Measurements from ENCODE around the gene MACF1. TPM values are rescaled to one million over a fixed set of nuclear protein-coding genes. Genes with fewer than 3 reads are reported as not detected.
A peak's percentile ranks its signal among the peaks of the same experiment; 100 is the strongest.

The MACF1 gene
- total and polyA plus RNA-seq, 8 donors: 358 to 484 (median 440) TPM

DNA sequence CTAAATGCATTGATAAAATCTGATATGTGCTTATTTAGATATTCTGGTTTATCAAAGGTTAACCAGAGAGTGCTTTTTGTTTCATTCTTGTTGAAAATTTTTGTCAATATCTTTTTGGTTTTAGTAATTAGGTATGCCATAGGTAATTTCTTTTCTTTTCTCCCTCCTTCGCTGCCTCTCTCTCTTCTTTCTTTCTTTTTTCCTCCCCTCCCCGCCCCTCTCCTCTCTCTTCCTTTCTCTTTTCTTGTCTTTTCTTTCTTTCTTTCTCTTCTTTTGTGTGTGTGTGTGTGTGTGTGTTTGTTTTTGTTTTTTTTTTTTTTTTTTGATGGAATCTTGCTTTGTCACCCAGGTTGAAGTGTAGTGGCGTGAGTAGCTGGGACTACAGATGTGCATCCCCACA lies 14.4 kb upstream of the MACF1 start:
- TF ChIP-seq, protein P1, sequence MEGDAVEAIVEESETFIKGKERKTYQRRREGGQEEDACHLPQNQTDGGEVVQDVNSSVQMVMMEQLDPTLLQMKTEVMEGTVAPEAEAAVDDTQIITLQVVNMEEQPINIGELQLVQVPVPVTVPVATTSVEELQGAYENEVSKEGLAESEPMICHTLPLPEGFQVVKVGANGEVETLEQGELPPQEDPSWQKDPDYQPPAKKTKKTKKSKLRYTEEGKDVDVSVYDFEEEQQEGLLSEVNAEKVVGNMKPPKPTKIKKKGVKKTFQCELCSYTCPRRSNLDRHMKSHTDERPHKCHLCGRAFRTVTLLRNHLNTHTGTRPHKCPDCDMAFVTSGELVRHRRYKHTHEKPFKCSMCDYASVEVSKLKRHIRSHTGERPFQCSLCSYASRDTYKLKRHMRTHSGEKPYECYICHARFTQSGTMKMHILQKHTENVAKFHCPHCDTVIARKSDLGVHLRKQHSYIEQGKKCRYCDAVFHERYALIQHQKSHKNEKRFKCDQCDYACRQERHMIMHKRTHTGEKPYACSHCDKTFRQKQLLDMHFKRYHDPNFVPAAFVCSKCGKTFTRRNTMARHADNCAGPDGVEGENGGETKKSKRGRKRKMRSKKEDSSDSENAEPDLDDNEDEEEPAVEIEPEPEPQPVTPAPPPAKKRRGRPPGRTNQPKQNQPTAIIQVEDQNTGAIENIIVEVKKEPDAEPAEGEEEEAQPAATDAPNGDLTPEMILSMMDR (IDR thresholded peaks at IDR 0.05): no peak
- ATAC-seq: no peak
- no peak for DNase-seq
- H3K27me3 ChIP-seq: no peaks in the 10 kb centered on the region
- H3K9me3 ChIP-seq: no peaks in the 10 kb centered on the region
- intact Hi-C loops (cut with DNase I): no loop called here
- H3K4me3 ChIP-seq: no peak overlapping the region
- H3K4me1 ChIP-seq: peaks cover 50 to 82% of the 10 kb centered on the region in 2 donors
- peak overlapping the region; percentile 33 to 57 for H3K27ac ChIP-seq
- H3K36me3 ChIP-seq: no peaks in the 10 kb centered on the region

DNA sequence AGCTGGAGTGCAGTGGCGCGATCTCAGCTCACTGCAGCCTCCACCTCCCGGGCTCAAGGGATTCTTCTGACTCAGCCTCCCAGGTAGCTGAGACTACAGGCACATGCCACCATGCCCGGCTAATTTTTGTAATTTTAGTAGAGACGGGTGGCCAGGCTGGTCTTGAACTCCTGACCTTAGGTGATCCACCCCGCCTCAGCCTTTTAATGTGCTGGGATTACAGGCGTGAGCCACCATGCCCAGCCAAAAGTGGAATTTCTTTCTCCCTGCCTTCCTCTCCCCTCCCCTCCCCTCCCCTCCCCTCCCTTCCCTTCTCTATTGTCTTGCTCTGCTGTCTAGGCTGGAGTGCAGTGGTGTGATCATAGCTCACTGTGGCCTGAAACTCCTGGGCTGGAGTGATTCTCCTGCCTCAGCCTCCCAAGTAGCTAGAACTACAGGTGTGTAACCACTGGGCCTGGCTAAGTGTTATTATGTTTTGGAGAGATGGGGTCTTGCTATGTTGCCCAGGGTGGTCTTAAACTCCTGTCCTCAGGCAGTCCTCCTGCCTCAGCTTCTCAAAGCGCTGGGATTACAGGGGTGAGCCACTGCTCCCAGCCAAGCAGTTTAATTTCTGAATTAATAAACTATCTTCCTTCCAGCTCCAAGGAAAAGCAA lies 10.0 kb upstream of the MACF1 start:
- intact Hi-C loops (cut with DNase I): no loop called here
- peak overlapping the region; percentile 81 to 90 for H3K27ac ChIP-seq

DNA sequence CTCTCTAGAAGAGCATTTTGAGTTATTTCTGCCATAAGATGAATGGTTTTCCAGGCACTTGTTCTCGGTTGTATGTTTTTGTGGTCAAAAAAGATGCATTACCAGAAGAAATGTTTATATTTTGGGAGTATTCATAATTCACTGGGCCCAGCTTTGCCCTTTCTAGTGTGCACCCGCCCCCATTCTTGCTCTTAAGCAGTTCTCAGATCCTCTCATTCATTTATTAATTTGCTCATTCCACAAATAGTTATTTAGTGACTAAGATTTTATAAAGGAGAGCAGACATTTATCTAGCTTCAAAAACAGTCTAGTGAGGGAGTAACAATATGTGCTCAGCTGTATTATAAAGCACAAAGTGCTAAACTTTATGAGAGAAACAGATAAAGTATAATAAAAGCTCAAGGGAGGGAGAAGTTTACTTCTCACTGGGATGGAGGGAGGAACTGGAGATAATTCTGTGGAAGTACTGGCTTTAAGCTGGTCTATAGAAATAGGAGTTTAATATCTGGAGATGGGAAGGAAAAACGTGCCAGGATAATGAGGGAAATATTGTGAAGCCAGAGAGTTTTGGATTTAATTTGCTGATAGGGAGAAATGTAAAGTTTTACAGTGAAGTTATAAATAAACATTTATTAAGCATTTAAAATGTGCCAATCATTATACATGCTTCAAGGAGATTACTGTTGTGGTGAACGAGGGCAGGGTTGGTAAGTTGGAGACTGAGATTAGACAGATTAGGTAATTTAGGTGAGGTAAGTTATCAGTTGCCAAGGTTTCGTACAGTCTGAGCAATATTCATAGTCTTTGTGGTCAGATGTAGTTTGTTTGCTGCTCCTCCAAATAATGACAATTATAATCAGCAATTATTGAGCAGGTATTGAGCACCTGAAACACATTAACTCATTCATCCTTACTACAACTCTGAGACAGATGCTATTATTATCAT lies 9.1 kb upstream of the MACF1 start:
- intact Hi-C loops (cut with DNase I): no loop called here
- peaks cover 55 to 75% of the 10 kb centered on the region in 2 donors for H3K4me1 ChIP-seq

More for the DNA sequence above, 10.0 kb upstream of the MACF1 start:
- DNase-seq: no peak
- TF ChIP-seq, protein P1 (IDR thresholded peaks at IDR 0.05): no peak
- no peak overlapping the region for H3K4me3 ChIP-seq
- H3K9me3 ChIP-seq: no peaks in the 10 kb centered on the region
- H3K36me3 ChIP-seq: no peaks in the 10 kb centered on the region
- H3K4me1 ChIP-seq: peaks cover 60 to 84% of the 10 kb centered on the region in 2 donors
- no peak for ATAC-seq
- no peaks in the 10 kb centered on the region for H3K27me3 ChIP-seq

DNA sequence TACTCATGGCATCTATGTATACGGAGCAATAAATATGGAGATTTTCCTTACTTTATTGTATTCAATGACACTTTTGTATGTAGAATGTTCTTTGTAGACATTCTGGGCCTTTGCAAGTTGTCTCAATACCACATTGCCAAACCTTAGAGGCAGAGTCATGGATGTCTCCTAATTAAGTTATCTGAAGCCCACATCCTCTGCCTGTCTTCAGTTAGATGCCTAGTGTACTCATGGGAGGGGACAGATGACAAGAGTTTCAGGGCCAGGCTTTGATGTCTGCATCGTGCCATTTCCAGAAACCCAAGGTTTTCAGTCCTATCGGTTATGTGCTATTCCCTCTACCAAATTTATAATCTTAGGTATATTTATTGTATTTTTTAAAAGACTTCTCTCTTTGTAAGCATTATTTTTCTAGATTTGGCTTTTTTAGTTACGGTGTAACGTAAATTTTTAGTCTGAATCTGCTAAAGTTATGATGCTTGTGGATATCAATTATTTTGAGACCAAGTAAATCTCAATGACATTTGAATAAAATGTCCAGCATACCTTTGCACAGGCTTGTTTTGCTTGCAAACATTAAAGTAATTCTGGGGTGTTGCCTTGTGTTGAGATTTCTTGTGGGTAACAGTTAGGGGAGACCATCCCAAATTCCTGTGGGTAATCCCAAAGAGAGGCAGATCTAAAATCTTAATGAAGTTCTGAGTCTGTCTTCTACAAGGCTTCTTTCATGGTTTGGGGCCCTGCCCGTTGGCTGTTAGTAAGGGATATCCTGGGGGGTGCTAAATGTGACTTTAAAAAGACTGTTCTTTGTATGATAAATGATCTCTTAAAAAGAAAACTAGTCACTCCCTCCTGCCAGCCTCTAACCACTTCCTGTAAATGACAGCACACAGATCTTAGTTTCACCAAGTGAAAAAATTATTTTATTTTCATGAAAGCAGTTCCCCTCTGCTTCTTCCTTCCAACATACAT lies 8.0 kb upstream of the MACF1 start:
- H3K27me3 ChIP-seq: no peaks in the 10 kb centered on the region
- H3K27ac ChIP-seq: peak overlapping the region; percentile 40 to 72
- no peak overlapping the region for H3K4me3 ChIP-seq
- DNase-seq (no peak), ATAC-seq (peak; percentile 11)
- H3K4me1 ChIP-seq: peaks cover 55 to 64% of the 10 kb centered on the region in 2 donors
- intact Hi-C loops (cut with DNase I): no loop called here
- TF ChIP-seq, protein P1 (IDR thresholded peaks at IDR 0.05): no peak
- H3K36me3 ChIP-seq: no peaks in the 10 kb centered on the region
- H3K9me3 ChIP-seq: no peaks in the 10 kb centered on the region

More for the DNA sequence above, 9.1 kb upstream of the MACF1 start:
- TF ChIP-seq, protein P1 (IDR thresholded peaks at IDR 0.05): no peak
- H3K9me3 ChIP-seq: no peaks in the 10 kb centered on the region
- peak; percentile 16 for ATAC-seq
- no peak overlapping the region for H3K4me3 ChIP-seq
- H3K27ac ChIP-seq: peak overlapping the region; percentile 56 to 72
- no peaks in the 10 kb centered on the region for H3K36me3 ChIP-seq
- H3K27me3 ChIP-seq: no peaks in the 10 kb centered on the region
- DNase-seq: no peak

All from left lung (tissue), 10 donors.